GM19463 (cell line): ENCODE data around the gene GHRHR.

Experiments used
- ATAC-seq: cut with Tn5 transposase; IDR thresholded peaks from one replicate; pipeline ENCODE4 v1.9.1; 2021; ENCODE audit warnings: mild to moderate bottlenecking, moderate library complexity; ENCODE audit not compliant: unreplicated experiment

GHRHR gene

DNA sequence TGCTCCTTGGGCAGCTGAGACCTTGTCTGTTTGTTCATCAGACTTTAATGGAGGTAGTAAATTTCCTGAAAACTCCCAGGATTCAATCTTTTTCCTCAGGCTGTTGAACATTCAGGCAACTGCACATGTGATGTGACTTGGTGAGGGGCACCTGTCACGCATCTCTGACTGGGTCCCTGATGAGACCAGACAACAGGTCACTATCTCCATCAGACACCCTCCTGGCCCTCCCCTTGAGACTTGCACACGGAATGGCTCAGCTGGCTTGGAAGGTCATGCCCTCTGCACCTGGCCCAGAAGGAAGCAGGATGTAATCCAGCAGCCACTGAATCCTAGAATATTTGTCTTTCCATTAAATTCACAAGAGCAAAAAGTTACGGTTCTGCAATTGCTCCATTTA is 36.2 kb upstream of the GHRHR start:
- no peak for ATAC-seq

DNA sequence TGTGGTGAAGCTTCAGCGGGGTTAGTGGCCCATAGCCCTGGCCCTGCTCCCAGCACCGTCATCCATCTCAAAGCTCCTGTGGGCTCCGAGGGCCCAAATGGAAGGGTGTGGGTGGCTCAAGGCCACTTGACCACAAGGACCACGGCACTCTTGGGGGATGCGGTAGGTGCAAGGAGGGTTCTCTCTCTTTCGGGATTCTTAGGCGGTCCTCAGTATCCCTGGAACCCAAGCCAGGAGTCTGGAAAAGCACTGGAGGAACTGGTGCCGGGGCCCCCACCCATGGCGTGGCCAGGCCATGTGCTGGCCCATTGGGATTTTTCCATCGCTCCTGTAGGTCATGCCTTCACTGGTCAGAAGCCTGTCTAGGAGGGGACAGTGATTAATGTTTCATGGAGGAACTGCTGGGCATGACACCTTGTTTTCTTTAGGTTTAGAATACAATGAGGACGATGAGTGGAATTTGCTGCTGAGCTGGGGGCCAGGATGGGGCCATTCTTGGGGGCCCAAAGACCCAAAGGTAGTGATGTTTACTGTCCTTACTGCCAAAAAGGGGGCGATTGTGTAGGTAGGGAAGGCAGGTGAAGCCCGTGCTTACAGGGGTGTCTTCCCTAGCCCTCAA is 35.4 kb upstream of the GHRHR start:
- no peak for ATAC-seq

DNA sequence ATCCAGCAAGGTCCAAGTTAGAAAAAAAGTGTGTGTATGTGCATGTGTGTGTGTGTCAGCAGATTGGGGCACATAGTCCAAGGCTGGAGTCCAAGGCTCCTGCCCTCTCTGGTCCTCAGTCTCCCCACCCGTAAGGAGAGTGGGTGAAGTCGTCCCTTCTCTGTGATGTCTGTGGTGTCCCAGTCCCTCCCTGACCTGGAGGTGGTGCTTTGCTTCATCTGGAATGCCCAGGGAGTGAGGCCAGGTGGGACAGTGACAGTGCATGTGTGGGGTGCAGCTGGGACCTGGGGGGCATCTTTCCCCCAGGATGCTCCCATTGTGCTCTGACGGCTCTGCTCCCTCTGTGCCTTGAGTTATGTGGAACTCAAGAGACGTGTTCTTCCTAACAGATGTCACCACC is 34.1 kb upstream of the GHRHR start:
- no peak for ATAC-seq

DNA sequence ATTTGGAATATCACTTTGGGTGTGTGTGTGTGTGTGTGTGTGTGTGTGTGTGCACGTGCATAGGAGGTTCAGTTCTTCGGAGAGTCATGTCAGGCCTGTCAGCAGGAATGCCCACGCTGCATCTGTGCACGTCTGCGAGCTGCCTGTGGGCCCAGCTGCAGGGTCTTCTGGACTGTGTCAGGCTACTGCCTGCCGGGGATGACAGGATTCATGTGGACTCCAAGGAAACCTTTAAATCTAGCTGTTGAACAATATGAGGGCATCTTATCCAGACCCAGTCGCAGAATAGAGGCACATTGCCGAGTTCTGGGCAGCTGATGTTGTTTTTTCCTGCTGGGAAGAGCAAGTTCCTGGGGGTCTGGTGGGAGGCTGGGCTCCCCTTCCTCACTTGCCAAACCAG is 33.1 kb upstream of the GHRHR start:
- ATAC-seq: no peak

DNA sequence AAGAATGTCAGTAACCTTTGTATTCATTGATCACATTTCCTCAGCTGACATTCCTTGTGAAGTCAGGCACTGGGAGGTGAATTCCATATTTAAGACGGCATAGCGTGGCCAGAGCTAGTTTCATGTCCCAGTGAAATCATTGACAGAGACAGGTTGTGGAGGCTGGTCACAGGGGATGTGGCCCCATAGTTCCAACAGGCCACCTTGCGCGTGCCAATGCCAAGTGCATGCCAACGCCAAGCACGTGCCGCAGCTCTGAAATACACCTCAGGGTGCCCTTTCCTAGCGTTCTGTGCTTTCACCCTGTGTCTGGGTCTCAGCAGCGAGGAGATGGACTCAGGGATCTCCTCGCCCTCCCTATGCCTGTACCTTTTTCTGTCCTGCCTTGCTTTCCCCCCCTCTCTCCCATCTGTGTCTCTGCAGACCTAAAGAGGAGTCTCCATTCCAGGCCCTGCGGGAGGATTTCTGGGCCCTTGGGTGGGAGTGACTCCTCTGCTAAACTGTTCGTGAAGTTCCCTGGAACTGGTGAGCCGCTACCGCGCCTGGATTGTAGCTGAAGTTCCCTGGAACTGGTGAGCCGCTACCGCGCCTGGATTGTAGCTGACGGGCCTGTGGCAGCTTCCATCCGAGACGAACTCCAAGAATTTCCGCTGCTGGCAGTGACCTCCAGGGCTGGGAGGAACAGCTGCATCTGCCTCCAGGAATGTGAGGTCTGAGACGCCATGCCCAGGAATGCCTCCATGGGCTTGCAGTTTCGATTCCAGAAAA is 32.4 kb upstream of the GHRHR start:
- ATAC-seq: no peak

DNA sequence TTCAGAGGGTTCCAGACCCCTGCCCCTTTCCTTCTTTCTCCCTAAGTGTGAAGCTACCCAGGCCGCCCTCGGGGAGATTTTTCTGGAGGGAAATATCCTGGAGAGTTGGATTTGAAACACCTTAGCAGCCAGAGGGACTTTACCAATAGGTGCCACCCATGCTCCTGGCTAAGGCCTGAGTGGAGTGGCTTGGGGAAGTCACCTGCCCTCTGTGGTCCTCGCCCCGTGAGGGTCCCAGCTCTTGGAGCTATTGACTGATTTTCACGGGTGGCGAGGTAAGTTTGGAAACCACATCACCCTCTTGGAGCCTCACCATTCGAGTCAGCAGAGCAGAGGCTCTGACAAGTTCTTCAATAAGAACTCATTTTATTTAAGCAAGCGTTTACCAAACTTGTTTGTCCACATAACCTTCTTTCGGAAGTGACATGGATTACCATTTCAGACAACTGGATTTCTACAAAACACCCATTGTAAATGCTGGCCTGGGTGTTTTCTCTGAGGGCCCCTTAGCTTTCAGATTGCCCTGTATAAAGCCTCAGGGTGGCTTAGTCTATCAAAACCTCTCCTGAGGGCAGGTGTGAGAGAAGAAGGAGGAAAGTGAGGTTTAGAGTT is 31.7 kb upstream of the GHRHR start:
- no peak for ATAC-seq

DNA sequence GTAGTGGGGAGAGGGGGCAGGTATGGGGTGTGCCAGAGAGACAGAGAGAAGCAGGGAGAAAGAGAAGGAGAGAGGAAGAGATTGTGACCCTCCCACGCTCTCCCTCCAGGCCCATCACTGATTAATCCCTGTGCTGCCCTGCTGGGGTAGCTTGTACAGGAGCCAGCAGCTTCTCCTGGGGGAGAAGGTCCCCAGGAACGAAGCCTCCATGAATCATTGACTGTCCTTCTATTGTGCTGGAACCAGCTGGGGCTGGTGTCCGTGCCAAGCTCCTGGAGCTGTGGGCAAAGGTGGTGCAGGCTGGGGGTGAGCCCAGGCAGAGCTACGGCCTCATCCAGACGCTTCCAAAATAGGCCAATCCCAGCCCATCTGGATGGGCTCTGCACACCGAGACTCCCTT is 31.2 kb upstream of the GHRHR start:
- ATAC-seq: no peak

DNA sequence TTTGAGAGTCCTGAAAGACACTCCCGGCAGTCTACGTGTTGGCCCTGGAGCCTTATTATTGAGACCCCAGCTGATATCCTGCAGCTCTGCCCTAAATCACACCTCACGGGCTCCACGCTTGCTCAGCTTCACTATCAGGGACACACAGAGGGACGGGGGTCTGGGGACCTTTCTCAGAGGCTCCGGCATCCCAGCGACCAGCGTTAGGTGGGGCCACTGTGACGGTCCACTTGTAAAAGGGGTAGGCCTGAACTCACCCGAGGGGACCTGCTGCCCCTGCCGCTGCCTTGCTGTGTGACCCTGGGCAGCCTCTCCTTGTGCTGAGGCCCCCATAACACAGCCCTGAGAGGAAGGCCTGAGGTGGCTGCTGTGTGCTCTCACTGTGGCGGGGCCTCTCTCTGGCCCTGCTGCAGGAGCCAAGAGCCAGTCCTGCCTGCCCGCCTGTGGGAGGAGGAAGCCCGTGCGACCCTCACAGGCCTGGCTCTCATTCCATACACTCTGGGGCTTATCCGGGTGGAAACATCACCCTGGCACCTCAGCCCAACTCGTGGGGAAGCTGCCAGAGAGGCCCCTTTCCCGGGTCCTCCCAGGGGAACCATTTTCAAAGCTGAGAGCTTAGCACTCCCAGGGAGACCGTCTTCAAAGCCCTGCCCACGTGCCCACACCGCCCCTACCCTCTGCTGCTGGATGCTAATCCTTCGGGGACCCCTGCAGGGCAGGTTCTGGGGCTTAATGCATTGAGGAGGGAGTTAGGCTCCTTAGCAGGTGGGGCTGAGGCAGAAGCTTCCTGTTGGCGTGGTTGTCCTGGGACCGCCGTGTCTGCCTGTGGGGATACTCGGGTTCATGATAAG is 30.4 kb upstream of the GHRHR start:
- no peak for ATAC-seq

DNA sequence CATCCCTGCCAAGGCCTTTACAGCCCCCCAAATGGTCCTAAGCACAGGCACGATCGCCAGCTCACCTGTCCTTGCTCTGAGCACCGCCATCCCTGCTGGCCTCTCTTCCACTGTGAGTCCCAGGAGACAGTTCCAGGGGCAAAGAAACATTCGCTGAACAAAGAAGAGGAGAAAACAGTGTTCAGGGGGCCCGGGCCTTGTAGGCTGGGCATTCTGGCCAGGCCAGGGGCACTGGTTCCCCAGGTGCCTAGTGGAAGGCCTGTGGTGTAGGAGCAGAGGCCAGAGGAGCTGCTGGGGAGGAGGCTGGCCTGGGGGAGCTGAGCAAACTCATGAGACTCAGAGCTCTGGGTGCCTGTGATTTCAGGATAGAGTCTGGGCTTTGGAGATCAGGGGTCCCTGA is 29.5 kb upstream of the GHRHR start:
- ATAC-seq: no peak

DNA sequence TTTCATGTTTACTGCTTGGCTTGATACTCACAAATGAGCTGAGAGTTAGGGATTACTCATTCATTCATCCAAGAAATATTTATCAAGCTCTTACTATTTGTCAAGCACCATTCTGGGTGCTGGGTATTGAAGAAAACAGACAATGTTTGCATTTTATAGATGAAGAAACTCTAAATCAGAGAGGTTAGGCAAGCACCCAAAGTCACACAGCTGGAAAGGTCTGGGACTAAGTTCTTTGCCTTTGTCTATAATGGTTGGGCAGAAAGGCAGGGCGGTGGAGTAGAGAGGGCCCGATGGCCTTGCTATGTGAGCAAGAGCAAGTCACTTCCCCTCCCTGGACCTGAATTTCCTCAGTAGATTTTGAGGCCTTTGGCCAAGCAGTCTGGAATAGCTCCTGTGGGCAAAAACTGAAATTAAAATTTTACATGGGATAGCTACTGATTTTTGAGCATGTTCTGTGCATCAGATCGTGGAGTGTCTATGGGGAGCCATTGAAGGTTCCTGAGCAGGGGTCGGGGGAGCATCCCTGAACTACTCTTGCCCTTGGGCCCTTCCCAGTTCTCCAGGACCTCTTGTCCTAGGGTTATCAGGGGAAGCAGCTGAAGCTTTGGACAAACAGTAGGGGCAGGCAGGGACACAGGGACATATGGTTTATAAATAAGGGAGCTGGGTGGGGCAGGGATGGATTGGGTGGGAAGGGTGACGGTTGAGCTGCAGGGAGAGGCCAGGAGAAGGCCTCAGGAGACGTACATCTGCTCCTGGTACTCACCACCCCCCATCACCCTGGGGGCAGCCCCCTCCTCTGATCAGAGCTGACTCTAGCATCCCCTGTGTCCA is 28.8 kb upstream of the GHRHR start:
- ATAC-seq: no peak

DNA sequence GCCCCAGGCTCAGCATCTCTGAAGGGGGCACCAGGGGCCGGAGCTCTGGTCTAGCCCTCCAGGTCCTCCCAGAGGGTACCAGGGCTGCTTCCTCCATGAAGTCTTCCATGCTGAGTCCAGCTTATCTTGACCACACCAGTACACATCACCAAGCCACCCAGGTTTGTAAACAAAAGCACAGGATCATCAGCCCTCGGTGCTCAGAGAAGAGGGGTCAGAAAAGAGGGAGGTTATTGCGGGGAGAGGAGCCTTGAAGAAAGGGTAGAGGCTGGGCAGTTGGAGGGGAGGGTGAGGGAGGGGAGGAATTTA is 28.2 kb upstream of the GHRHR start:
- ATAC-seq: no peak

DNA sequence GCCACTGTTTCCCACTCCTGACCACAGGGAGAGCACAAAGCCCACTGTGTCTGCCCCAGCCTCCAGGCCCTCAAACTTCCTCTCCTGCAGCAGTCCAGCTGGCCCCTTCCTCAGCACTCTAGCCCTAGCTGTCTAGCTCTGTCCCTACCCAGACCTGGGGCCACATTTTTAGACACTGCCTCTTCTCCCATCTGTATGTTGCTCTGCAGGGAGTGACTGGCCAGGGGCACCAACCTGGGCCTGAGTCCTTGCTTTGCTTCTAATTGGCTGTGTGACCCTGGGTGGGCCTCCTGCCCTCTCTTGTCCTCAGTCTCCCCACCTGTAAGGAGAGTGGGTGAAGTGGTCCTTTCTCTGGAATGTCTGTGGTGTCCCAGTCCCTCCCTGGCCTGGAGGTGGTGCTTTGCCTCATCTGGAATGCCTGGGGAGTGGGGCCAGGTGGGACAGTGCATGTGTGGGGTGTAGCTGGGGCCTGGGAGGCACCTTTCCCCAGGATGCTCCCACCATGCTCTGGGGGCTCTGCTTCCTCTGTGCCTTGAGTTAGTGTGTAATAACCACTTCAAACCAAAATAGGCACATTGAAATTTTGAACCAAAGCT is 27.0 kb upstream of the GHRHR start:
- ATAC-seq: no peak

DNA sequence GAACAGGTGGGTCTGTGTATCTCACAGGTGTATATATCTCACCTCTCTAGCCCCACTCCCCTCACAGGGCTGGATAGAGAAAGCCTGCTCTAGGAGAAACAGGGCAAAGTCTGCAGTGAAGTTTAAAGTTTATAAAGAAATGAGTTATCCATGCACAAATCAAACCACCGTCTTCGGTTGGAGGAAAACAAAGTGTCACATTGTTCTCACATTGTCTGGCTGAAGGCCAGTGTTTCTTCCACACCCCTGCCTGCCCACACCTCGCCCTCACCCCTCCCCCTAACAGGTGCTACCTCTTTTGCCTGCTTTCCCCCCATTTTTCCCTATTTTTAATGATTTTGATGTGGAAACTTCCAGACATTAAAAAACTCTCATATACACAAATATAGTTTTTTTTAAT is 26.3 kb upstream of the GHRHR start:
- no peak for ATAC-seq

DNA sequence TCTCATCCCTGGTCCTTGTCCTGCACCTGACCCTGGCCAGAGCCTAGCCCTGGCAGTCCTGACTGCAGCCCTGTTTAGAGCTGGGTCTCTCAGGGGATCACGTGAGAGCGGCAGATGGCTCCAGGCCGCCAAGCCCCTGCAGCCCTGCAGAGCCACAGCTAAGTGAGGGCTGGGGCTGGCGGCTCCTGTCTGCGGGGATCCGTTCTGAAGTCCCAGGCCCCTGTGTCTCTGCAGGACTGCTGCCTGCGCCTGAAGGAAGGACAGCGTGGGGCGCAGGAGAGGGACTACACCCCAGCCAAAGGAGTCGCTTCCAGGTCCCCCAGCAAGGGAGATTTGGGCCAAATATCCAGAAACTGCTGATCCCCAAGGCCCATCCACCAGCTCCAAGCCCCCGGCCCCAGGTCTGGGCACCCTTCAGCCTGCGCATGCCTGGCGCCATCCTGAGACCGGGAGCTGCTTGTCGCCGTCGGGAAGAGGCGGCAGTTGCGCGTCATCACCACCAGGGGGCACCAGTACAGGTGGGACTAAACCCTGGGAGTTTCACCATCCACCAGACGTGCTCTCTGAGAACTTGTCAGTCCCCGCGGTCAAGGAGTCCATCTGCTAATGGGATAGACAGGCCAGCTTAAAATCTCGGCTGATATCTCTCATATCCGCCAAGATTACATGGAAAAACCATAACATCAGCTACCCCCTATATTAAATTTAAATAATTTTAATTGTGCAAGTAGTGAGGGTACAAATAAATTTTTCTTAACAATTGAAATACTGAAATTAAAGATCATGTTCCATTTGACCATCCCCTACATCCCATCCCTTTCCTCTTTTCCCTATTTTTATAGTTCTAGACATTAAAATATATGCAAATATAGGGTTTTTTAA is 25.1 kb upstream of the GHRHR start:
- ATAC-seq: peak; percentile 87

DNA sequence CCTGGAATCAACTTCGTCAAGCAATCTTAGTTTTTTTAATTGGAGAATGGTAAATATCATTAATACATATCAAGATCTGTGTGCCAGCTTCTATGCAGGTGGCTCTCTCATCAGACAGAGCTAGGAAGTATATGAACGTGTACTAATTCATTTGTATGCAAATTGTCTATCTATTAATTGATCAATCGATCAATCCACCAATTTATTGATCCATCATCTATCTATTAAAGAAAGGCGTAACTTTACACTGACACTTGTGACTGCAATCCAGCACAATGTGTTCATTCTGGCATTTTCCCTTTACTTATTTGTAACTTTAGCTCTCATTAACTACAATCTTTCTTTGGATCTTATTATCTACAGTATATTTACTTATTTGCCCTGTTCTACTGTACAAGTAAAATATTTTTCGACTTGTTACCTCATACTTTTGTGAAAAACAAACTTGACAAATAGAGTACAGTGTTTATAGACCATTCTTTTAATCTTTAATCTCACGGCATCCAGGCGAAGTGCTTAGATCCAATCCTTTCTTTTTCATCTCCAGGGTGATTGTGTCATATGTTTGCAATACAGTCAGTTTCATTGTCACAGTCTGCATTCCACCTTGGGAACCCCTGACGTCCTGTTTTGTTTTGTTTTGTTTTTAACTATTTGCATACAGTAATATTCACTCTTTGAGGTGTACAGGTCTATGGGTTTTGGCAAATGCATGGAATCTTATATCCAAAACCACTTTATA is 22.0 kb upstream of the GHRHR start:
- no peak for ATAC-seq

DNA sequence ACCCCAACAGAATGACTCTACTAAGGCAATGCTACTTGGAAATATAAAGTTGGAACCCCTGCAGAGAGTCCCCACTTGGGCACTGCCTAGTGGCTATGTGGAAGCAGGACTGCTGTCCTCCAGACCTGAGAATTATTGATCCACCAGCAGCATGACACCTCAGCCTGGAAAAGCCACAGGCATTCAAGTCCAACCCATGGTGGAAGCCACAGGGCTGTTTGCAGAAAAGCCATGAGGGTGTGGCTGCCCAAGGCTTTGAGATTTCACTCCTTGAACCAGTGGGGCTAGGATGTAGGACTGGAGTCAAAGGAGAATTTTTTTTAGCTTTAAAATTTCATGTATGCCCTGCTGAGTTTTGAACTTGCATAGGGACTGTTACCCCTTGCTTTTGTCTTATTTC is 13.6 kb upstream of the GHRHR start:
- ATAC-seq: no peak

DNA sequence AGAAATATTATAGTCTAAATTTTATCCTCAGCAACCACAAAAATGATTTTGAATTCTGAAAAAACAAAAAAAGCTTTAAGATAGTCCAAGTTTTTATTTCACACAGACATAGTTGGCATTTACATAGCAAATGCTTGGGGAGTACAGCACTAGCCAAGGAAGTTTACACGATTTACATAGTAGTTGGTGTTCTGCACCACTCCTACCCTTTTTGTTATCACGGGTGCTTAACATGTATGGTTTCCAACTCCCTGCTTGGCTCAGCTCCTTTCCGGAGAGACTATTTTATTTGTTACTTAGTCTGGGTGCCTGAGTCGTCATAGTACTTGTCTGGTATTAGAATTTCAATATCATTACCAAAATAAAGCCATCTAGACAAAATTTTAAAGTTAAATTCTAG is 8.8 kb upstream of the GHRHR start:
- no peak for ATAC-seq

DNA sequence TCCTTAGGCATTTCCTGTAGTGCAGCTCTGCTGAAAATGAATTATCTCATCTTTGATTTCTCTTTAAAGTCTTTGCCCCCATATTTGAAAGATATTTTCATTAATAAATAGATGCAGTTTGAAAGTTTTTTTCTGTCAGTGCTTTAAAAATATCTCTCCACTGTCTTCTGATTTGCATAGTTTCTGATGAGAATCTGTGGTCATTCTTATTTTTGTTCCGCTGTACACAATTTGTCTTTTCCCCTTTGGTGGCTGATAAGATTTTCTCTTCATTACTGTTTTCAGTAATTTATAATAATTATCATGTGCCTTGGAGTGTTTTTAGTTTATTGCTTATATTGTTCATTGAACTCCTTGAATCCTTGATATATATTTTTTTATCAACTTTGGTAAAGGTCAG is 7.0 kb upstream of the GHRHR start:
- no peak for ATAC-seq

DNA sequence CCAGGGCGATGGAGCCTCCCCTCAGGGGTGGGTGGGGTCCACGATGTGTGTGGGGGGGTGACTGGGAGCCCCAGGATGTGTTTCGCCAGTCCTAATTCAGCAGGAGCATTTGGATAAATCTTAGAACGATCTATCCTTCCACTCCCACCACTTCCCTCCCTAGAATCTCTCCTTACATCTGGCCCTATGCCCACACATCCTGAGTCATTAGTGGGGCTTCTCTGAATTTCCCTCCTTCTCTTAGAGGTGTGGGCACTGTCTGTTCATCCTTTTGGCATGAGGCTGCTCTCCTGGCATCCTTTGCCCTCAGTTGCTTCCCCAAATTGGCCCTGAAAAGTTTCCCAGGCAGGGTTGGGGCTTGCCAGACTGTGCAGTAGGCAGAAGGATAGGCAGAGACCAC is 1.6 kb downstream of the GHRHR start:
- no peak for ATAC-seq
